HG03175 (cell line): ENCODE results near the gene PROS1.

ENCODE experiments used
- ATAC-seq: cut with Tn5 transposase; IDR thresholded peaks from one replicate; pipeline ENCODE4 v1.9.1; 2021; ENCODE audit warnings: mild to moderate bottlenecking, moderate library complexity; ENCODE audit not compliant: unreplicated experiment

The PROS1 gene

GRCh38 chr3:93973131-93974126 is at the start of gene PROS1:
Gene PROS1, minus strand, starts transcription at chr3:93973896. Its CDS starts 147 bp downstream, at chr3:93973749.
- ATAC-seq, result peak; percentile 79

DNA sequence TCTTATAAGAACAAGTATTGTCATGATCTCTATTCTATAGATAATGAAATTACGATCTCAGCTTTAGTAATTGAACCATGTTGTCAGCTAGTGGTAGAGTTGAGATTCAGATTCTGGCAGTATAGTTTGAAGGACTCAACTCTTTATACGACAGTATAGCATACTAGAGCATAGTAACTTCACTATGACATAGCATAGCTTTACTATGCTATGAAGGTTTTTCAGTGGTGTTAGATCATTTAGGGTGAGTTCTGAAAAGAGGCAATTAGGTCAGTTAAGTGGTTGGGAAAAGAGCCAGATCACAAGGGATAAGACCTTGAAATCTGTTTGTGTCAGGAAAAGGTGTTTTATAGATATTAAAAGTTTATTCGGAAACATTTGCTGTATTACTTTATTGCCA is 46.6 kb upstream of the PROS1 start:
- ATAC-seq, result no peak

GRCh38 chr3:94019659-94020058 is 46.0 kb upstream of the PROS1 start:
- no peak for ATAC-seq

- ATAC-seq, result no peak
These were observed 41.3 kb upstream of the PROS1 start for GRCh38 chr3:94015025-94015424.

DNA sequence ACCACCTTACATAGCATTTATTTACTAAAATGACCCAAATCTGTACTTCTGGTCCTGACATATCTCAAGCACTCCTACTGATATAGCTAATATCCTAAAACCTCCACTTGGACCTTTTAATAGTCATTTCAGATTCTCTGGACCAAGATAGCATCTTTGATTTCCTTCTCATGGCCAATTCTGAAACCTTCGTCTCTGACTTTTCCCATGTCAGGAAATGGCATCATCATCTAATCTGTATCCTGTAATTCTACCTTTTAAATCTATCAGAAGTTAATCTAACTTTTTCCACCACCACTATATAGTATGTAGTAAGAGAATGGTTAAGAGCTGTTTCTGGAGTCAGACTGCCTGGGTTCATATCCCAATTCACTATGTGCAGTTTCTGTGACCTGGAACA is 38.5 kb upstream of the PROS1 start:
- no peak for ATAC-seq

GRCh38 chr3:94011233-94011711 is 37.6 kb upstream of the PROS1 start:
- ATAC-seq, result no peak

- ATAC-seq, result no peak
These were observed 35.9 kb upstream of the PROS1 start for GRCh38 chr3:94009608-94010007.

GRCh38 chr3:94008253-94008652 is 34.6 kb upstream of the PROS1 start:
- no peak for ATAC-seq

DNA sequence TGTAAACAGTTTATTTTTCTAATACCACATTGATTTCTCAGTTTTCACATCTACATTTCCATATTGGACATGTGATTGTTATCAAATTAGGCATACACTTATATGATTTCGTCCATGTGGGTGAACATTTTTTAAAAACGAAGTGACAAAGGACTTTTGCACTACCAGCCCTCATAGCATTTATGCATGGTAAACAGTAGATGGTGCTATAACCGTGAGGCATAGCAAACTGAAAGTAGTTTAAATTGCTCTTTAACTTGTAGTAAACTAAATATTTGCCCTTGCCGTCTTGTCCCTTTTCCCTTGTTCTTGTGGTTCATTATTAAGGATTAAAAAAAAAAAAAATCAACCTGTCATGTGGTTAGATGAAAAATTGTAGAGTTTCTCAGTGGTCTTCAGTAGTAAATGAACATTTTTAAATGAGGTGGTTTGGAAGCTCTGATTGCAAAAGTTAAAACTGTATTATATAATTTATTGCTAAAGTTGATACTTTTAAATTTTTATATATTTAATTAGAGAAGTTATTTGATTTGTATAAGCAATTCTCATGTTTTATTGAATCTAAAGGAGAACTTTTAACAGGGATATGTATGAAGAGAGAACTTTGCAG is 30.7 kb upstream of the PROS1 start:
- ATAC-seq, result peak; percentile 91

DNA sequence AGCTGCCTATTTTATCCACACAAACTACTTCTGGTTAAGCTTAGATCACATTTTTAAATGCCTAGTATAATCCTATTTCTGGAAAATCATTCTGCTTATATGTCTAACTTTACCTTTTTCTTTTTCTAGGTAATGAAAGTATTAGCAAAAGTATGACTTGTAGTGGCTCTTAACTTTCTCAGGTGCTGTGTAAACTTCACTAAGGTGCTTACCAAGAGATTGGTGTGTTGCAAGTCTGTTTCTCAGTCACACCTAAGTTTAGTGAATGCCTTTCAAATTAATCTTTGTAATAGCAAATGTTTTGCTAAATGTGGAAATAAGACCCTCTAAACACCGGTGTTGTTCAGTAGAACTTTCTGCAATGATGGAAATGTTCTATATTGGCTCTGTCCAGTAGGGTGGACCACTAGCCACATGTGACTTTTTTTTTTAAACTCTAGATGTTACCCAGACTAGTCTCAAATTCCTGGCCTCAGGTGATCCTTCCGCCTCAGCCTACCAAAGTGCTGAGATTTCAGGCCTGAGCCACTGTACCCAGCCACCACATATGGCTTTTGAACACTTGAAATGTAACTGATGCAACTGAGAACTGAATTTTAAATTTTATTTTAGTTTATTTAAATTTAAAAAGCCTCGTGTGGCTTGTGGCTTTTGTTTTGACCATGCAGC is 28.3 kb upstream of the PROS1 start:
- ATAC-seq, result no peak

DNA sequence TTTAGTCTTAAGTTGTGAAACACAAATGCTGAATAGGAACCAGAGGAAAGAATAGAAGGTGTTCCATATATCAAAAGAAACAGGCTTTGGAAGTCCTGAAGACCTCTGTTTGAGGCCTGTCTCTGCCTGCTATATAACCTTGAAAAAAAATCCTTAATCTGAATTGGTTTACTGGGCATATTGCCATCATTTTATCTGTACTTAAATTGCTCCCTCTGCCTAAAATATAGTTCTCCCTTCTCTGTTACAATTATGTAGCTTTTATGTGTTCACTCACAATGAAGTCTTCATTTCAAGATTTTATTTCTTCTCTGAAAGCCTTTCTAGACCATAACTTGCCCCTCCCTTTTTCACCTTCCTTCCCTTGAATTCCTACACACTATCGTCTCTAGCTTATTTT is 27.5 kb upstream of the PROS1 start:
- no peak for ATAC-seq

GRCh38 chr3:93994056-93994455 is 20.4 kb upstream of the PROS1 start:
- ATAC-seq, result no peak

DNA sequence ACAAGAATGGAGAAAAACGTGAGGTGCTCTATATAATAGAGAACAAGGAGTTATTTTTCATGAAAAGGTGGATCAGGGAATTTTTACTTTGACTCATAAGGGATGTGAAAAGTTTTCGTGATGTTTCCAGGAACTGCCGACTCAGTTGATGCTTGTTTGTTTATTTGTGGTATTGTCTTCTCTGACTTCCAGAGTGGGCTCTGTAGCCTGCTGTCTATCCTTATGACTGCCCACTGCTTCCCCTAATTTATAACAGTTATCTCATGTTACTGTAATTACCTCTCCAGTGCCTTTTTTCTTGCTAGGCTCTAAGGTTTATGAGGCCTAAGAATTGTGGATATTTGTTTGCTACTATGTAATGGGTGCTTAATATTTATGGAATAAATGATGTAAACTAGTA is 18.5 kb upstream of the PROS1 start:
- ATAC-seq, result no peak

- no peak for ATAC-seq
These were observed 17.9 kb upstream of the PROS1 start for GRCh38 chr3:93991631-93992030.

- ATAC-seq, result no peak
These were observed 15.5 kb upstream of the PROS1 start for GRCh38 chr3:93989241-93989640.

- ATAC-seq, result no peak
These were observed 15.1 kb upstream of the PROS1 start for GRCh38 chr3:93988764-93989163.

DNA sequence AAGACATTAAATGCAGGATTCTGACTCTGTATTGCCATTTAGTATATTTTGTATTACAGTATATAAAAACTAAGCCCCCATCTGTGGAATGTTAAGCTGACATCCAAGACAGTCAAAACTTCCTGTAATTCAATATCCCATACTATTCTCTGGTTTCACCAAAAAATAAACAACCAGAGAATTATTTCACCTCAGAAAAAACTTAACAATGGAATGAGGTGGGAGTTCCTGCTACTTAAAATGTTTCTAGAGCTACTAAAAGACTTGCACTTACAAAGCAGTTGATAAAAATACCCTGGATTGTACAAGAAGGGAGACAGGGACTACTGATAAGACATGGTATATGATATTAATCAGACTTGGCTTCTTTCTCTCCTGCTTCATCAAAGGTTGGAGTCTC is 14.6 kb upstream of the PROS1 start:
- no peak for ATAC-seq

DNA sequence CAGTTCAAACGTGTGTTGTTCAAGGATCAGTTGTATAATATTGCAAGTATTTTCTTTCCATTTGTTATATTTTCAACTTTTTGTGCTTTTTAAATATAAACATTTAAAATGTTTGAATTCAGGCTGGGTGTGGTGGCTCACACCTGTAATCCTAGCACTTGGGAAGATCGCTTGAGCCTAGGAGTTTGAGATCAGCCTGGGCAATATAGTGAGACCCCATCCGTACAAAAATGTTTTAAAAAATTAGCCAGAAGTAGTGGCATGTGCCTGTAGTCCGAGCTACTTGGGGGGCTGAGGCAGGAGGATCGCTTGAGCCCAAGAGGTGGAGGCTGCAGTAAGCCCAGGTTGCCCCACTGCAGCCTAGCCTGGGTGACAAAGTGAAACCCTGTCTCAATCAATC is 10.9 kb upstream of the PROS1 start:
- no peak for ATAC-seq

DNA sequence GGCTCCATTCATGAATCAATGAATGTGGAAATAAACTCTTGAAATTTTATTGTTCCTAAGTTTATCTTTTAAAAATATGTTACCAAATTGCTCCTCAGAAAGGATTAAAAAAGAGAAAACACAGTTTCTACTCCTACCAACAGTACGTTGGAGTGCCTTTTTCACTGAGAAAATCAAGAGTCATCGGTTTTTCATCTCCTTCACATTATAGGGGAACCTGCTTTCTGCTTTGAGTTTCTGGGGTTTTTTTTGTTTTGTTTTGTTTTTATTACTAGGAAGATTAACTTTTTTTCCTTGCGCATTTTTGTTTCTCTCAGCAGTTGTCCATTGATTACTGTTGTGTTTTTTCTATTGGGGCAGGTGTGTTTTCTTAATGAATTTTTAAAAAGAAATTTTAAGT is 9.7 kb upstream of the PROS1 start:
- no peak for ATAC-seq

DNA sequence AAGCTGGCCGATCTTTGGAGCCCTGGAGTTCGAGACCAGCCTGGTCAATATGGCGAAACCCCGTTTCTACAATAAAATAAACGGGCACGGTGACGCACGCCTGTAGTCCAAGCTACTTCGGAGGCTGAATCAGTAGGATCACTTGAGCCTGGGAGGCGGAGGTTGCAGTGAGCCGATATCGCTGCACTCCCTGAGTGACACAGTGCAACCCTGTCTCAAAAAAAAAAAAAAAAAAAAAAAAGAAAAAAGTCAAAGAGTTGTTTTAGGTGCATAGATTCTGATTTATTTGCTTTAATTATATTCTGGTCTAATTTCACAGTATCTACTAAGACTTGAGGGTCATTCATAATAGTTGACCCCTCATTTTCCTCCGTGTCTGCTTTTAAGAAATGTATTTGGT is 8.0 kb upstream of the PROS1 start:
- no peak for ATAC-seq

DNA sequence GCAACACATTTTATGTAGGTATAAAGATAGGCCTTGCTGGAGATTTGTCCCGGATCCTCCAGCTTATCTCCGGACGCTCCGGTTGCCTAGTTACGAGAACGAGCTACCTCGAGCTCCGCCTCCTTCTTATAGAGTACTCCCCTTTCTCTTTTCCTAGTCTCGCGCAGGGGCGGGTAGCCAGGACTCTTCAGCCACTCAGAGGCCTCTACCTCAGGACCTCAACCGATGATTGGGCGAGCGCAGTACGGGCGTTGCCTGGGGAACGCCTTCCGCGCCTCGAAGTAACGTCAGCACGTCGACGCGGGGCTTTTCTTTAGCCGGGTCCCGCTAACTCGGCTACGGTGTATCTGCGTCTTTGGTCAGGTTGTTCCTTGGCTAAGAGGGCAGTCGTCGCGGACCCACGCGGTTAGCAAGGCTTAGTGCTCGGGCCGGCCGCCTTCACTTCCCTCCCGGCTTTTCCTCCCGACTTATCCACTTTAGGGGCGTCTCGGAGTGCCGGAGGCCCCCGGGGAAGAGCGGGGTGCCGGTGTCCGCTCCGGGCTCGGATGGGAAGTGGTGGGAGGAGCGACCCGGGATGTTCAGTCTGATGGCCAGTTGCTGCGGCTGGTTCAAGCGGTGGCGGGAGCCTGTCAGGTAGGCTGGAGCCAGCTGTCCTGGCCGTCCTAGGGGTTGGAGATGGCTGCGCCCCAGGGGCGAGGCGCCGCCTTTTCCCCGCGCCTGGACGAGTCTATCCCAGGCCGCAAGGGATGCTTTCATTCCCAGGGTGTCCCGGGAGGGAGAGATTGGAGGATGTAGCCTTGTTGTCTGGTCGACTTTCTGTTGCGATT is 6.4 kb upstream of the PROS1 start, which contains the start of gene ARL13B:
TSS of gene ARL13B (plus strand) at position 306 of the 827 bp plus-strand sequence. CDS start at position 575, 269 bp downstream.
- peak; percentile 100 for ATAC-seq
